Parathyroid adenoma (tissue), 2 donors: Measurements from ENCODE around the gene DPF3.

Source experiments
- H2AFZ ChIP-seq: fragments of 300-600 bp; sonication (generic); one replicate; pipeline ENCODE4 v1.7.0; 2017; ENCODE audit warnings: antibody characterized with exemption, mild to moderate bottlenecking
- H3K27ac ChIP-seq: fragments of 300-600 bp; sonication (generic); one replicate; pipeline ENCODE4 v1.7.0; 2017
- H3K27me3 ChIP-seq: fragments of 300-600 bp; sonication (generic); one replicate; pipeline ENCODE4 v1.7.0; 2017; ENCODE audit warnings: low read length; ENCODE audit not compliant: control insufficient read depth, insufficient read depth
- H3K36me3 ChIP-seq: fragments of 300-600 bp; sonication (generic); one replicate; pipeline ENCODE4 v1.7.0; 2017; ENCODE audit warnings: low read length; ENCODE audit not compliant: control insufficient read depth, insufficient read depth
- H3K4me1 ChIP-seq: fragments of 300-600 bp; sonication (generic); one replicate; pipeline ENCODE4 v1.7.0; 2017; ENCODE audit warnings: control low read depth
- H3K4me2 ChIP-seq: fragments of 300-600 bp; sonication (generic); one replicate; pipeline ENCODE4 v1.7.0; 2017; ENCODE audit warnings: low read length
- H3K4me3 ChIP-seq: fragments of 300-600 bp; sonication (generic); one replicate; pipeline ENCODE4 v1.7.0; 2017; ENCODE audit warnings: low read depth, low read length
- H3K79me2 ChIP-seq: fragments of 300-600 bp; sonication (generic); one replicate; pipeline ENCODE4 v1.7.0; 2017; ENCODE audit warnings: control low read depth
- H3K9ac ChIP-seq: fragments of 300-600 bp; sonication (generic); one replicate; pipeline ENCODE4 v1.7.0; 2017; ENCODE audit warnings: mild to moderate bottlenecking
- H3K9me3 ChIP-seq: fragments of 300-600 bp; sonication (generic); one replicate; pipeline ENCODE4 v1.7.0; 2017; ENCODE audit warnings: low read length; ENCODE audit not compliant: control insufficient read depth
- CTCF ChIP-seq: fragments of 300-600 bp; sonication (generic); IDR thresholded peaks from one replicate; pipeline ENCODE4 v1.7.0; 2017; ENCODE audit warnings: antibody characterized with exemption, mild to moderate bottlenecking
- donor health status: primary hyperparathyroidism.

Gene DPF3

GRCh38 chr14:72616294-72616693 is 277.6 kb downstream of the DPF3 start:
- Histone ChIP-seq H3K4me2 (peak overlapping the region; percentile 11), H3K4me1 (peaks cover 50% of the 10 kb centered on the region), H3K27ac (peak overlapping the region; percentile 65), H3K9ac (no peak overlapping the region), H3K79me2 (no peaks in the 10 kb centered on the region), H3K9me3 (no peaks in the 10 kb centered on the region), H2AFZ (no peak overlapping the region), H3K36me3 (no peaks in the 10 kb centered on the region), H3K27me3 (no peaks in the 10 kb centered on the region), H3K4me3 (no peak overlapping the region)
- TF ChIP-seq CTCF, result no peak

GRCh38 chr14:72615451-72616121 is 278.3 kb downstream of the DPF3 start:
- Histone ChIP-seq H3K27ac (peak overlapping the region; percentile 65), H3K4me2 (peak overlapping the region; percentile 24), H3K9me3 (no peaks in the 10 kb centered on the region), H3K27me3 (no peaks in the 10 kb centered on the region), H3K4me1 (peaks cover 50% of the 10 kb centered on the region), H3K9ac (no peak overlapping the region), H3K36me3 (no peaks in the 10 kb centered on the region), H3K79me2 (no peaks in the 10 kb centered on the region), H2AFZ (peak overlapping the region; percentile 79), H3K4me3 (no peak overlapping the region)
- TF ChIP-seq CTCF, result no peak

GRCh38 chr14:72614891-72615415 is 278.9 kb downstream of the DPF3 start:
- H3K4me1 ChIP-seq, result peaks cover 50% of the 10 kb centered on the region
- no peak overlapping the region for H3K4me3 ChIP-seq
- H3K9ac ChIP-seq, result no peak overlapping the region
- peak overlapping the region; percentile 65 for H3K27ac ChIP-seq
- H3K27me3 ChIP-seq, result no peaks in the 10 kb centered on the region
- TF ChIP-seq CTCF, result no peak
- H2AFZ ChIP-seq, result peak overlapping the region; percentile 79
- H3K79me2 ChIP-seq, result no peaks in the 10 kb centered on the region
- H3K36me3 ChIP-seq, result no peaks in the 10 kb centered on the region
- no peaks in the 10 kb centered on the region for H3K9me3 ChIP-seq
- H3K4me2 ChIP-seq, result peak overlapping the region; percentile 24

- Histone ChIP-seq H3K9ac (no peak overlapping the region), H2AFZ (peak overlapping the region; percentile 26), H3K4me1 (peaks cover 50% of the 10 kb centered on the region), H3K36me3 (no peaks in the 10 kb centered on the region), H3K27me3 (no peaks in the 10 kb centered on the region), H3K27ac (peak overlapping the region; percentile 60), H3K4me2 (no peak overlapping the region), H3K9me3 (no peaks in the 10 kb centered on the region), H3K79me2 (no peaks in the 10 kb centered on the region), H3K4me3 (no peak overlapping the region)
- no peak for TF ChIP-seq CTCF
These were observed 279.5 kb downstream of the DPF3 start for GRCh38 chr14:72614365-72614764.

- TF ChIP-seq CTCF, result no peak
- H3K9ac ChIP-seq, result no peak overlapping the region
- no peak overlapping the region for H3K4me3 ChIP-seq
- H3K4me2 ChIP-seq, result no peak overlapping the region
- H2AFZ ChIP-seq, result peak overlapping the region; percentile 80
- H3K79me2 ChIP-seq, result no peaks in the 10 kb centered on the region
- peaks cover 50% of the 10 kb centered on the region for H3K4me1 ChIP-seq
- no peaks in the 10 kb centered on the region for H3K9me3 ChIP-seq
- H3K36me3 ChIP-seq, result no peaks in the 10 kb centered on the region
- H3K27ac ChIP-seq, result peak overlapping the region; percentile 60
- H3K27me3 ChIP-seq, result no peaks in the 10 kb centered on the region
These were observed 280.0 kb downstream of the DPF3 start for GRCh38 chr14:72613975-72614319.
